IPS-18c (cell line): Measurements from ENCODE around the gene FMNL2.

ENCODE experiments used
- H3K4me3 ChIP-seq: 2 replicates; pipeline ENCODE4 v1.7.0; 2013; ENCODE audit warnings: low read depth, mild to moderate bottlenecking, low read length, moderate library complexity; ENCODE audit not compliant: insufficient read depth
- H3K9me3 ChIP-seq: one replicate; pipeline ENCODE4 v1.6.1; 2013; ENCODE audit warnings: mild to moderate bottlenecking, low read length, moderate library complexity; ENCODE audit not compliant: control insufficient read depth, insufficient read depth

Gene FMNL2

GRCh38 chr2:152657043-152657442, 322.1 kb downstream of the FMNL2 start:
- Histone ChIP-seq H3K9me3 (no peaks in the 10 kb centered on the region), H3K4me3 (no peak overlapping the region)

- no peaks in the 10 kb centered on the region for H3K9me3 ChIP-seq
- H3K4me3 ChIP-seq: no peak overlapping the region
Observed at GRCh38 chr2:152658221-152658620, 323.2 kb downstream of the FMNL2 start.

- Histone ChIP-seq H3K4me3 (no peak overlapping the region), H3K9me3 (no peaks in the 10 kb centered on the region)
Observed at GRCh38 chr2:152661076-152661475, 326.1 kb downstream of the FMNL2 start.

- no peaks in the 10 kb centered on the region for H3K9me3 ChIP-seq
- H3K4me3 ChIP-seq: no peak overlapping the region
Observed at GRCh38 chr2:152664725-152665124, 329.8 kb downstream of the FMNL2 start.

GRCh38 chr2:152674334-152674733, 339.4 kb downstream of the FMNL2 start:
- Histone ChIP-seq H3K9me3 (no peaks in the 10 kb centered on the region), H3K4me3 (no peak overlapping the region)

- Histone ChIP-seq H3K4me3 (no peak overlapping the region), H3K9me3 (no peaks in the 10 kb centered on the region)
Observed at GRCh38 chr2:152676461-152676860, 341.5 kb downstream of the FMNL2 start.

GRCh38 chr2:152678808-152679207, 343.8 kb downstream of the FMNL2 start:
- Histone ChIP-seq H3K4me3 (no peak overlapping the region), H3K9me3 (no peaks in the 10 kb centered on the region)

GRCh38 chr2:152682663-152683062, 347.7 kb downstream of the FMNL2 start:
- Histone ChIP-seq H3K9me3 (no peaks in the 10 kb centered on the region), H3K4me3 (no peak overlapping the region)

GRCh38 chr2:152683400-152683799, 348.4 kb downstream of the FMNL2 start:
- no peak overlapping the region for H3K4me3 ChIP-seq

GRCh38 chr2:152686321-152686720, 351.3 kb downstream of the FMNL2 start:
- no peak overlapping the region for H3K4me3 ChIP-seq

More at GRCh38 chr2:152683400-152683799, 348.4 kb downstream of the FMNL2 start:
- no peaks in the 10 kb centered on the region for H3K9me3 ChIP-seq

GRCh38 chr2:152693033-152693432, 358.1 kb downstream of the FMNL2 start:
- no peaks in the 10 kb centered on the region for H3K9me3 ChIP-seq

More at GRCh38 chr2:152686321-152686720, 351.3 kb downstream of the FMNL2 start:
- H3K9me3 ChIP-seq: no peaks in the 10 kb centered on the region

GRCh38 chr2:152694161-152694661, 359.2 kb downstream of the FMNL2 start:
- H3K4me3 ChIP-seq: no peak overlapping the region
- H3K9me3 ChIP-seq: no peaks in the 10 kb centered on the region

More at GRCh38 chr2:152693033-152693432, 358.1 kb downstream of the FMNL2 start:
- H3K4me3 ChIP-seq: no peak overlapping the region

- H3K9me3 ChIP-seq: no peaks in the 10 kb centered on the region
Observed at GRCh38 chr2:152695763-152696162, 360.8 kb downstream of the FMNL2 start.

GRCh38 chr2:152696476-152696875, 361.5 kb downstream of the FMNL2 start:
- Histone ChIP-seq H3K4me3 (no peak overlapping the region), H3K9me3 (peaks cover under 1% of the 10 kb centered on the region)

More at GRCh38 chr2:152695763-152696162, 360.8 kb downstream of the FMNL2 start:
- no peak overlapping the region for H3K4me3 ChIP-seq
